GM19023 (cell line): ENCODE measurements around the gene CAMK2A.
"Not testable (repeated sequence)": the region's sequence is repeated elsewhere in the genome, so short reads cannot be mapped to it uniquely, and the experiment has no call there.

ENCODE experiments used
- ATAC-seq: cut with Tn5 transposase; IDR thresholded peaks from one replicate; pipeline ENCODE4 v1.9.1; 2021; ENCODE audit warnings: mild to moderate bottlenecking, moderate library complexity; ENCODE audit not compliant: unreplicated experiment

CAMK2A gene

GRCh38 chr5:150239099-150239793 is 50.3 kb downstream of the CAMK2A start:
- no peak for ATAC-seq

DNA sequence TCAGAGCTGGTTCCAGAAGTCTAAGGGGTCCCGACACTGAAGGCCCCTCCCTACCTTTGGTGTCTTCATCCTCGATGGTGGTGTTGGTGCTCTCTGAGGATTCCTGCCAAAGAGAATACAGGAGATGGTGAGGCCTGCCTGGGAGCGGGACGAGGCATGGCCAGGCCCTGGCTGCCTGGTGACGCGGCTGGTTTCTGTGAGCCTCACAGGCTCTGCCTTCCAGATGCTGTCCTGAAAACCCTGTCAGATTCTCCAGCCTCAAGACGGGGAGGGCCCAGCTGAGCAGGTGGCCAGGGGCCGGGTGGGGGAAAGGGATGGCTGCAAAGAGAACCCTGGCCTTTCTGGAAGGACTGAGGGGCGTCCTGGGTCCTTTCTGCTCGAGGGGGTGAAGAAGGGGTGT is 50.9 kb downstream of the CAMK2A start:
- no peak for ATAC-seq

DNA sequence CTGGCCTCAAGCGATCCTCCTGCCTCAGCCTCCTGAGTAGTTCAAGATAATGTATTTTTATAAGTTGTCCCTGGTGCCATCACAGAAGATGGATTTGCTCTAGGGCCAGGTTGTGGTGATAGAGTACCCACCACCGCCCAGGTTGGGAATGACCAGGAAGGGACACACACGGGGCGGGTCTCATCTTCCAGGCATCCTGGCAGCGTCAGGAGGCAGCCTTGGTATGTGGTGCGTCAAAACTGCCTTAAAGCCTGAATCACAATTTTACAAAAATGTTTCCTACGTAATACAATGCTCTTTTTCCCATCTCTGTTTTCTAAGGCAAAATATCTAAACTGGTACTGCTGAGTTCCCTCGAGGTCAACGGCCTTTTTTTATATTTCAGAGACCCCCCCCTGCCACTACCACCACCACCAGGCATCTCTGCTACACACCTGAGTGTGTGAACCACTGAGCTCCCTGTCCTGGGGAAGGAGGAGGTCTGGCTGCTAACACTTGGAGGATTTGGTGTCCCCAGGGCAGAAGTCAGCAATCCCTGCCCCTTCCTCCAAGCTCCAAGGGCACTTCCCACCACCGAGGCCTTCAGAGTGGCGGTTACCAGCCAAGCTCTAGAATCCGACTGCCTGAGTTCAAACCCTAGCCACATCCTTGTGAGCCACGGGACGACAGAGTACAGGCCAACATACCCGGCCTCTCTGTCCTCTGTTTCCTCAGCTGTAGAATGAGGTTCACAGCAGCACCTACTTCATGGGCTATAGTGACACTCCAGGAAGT is 52.4 kb downstream of the CAMK2A start:
- no peak for ATAC-seq

GRCh38 chr5:150236313-150236712 is 53.3 kb downstream of the CAMK2A start:
- no peak for ATAC-seq

- no peak for ATAC-seq
These were observed 54.1 kb downstream of the CAMK2A start for GRCh38 chr5:150235500-150235854.

GRCh38 chr5:150234576-150235499 is 54.7 kb downstream of the CAMK2A start:
- ATAC-seq = no peak

GRCh38 chr5:150233706-150234105 is 55.9 kb downstream of the CAMK2A start:
- not testable (repeated sequence) for ATAC-seq

DNA sequence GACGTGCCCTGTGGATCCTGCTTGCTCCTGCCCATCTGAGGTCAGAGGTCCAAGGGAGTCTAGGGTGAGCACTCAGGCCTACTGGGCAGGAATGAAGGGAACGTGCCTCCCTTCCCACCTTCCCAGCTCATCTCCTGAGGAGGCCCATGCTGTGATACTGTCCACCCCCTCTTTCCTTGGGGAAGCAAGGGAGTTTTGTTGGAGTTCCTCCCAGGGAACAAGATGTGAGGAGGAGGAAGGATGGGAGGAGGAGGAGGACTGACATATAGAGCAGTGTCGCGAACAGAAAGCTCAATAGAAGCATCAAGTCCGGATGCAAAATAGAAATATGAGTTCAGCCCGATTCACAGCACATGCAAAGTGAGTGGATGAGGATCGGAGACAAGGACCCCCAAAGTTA is 58.7 kb downstream of the CAMK2A start:
- no peak for ATAC-seq

DNA sequence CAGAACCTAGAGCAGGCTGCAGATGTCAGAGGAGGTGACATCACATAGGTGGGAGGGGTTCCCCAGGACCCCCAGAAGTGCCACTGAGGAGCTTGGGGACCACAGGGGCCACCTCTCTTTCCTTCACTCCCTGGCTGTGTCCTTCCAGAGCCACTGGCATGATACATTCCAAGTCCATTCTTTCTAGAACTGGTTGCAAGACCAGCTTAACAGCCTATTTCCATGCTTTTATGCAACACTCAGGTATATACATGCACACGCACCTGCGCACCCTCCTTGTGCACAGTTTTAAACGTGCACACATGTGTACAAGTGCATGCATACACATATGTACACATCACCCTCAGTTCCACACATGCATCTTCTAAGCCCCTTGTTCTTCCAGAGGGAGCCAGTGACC is 60.0 kb downstream of the CAMK2A start:
- ATAC-seq = no peak

- no peak for ATAC-seq
These were observed 61.8 kb downstream of the CAMK2A start for GRCh38 chr5:150227606-150228273.

- ATAC-seq = no peak
These were observed 62.5 kb downstream of the CAMK2A start for GRCh38 chr5:150227036-150227435.

DNA sequence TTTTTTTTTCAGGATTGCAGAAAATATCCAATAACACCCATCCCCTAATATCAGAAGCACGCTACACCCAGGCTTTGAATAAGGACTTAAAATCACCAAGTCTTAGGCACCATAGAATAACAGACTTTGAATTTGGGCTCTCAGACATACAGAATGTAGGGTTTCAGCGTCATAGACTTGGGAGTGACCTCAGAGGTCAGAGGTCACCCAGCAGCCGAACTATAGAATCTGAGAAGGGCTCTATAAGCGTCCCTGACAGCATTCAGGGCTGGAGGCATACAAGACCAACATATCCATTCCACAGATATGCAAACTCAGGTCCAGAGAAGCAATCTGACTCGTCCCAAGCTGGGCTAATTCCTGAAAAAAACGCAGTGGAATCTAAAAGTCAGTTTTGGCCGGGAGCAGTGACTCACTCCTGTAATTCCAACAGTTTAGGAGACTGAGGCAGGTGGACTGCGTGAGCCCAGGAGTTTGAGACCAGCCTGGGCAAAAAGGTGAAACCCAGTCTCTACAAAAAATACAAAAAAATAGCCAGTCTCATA is 65.0 kb downstream of the CAMK2A start:
- no peak for ATAC-seq

- ATAC-seq = no peak
These were observed 66.1 kb downstream of the CAMK2A start for GRCh38 chr5:150223474-150223873.

GRCh38 chr5:150222906-150223305 is 66.7 kb downstream of the CAMK2A start:
- no peak for ATAC-seq

- ATAC-seq = no peak
These were observed 68.1 kb downstream of the CAMK2A start for GRCh38 chr5:150221471-150221870.

- ATAC-seq = no peak
These were observed 69.7 kb downstream of the CAMK2A start for GRCh38 chr5:150219861-150220260.

- ATAC-seq = no peak
These were observed 70.4 kb downstream of the CAMK2A start for GRCh38 chr5:150219142-150219541.

DNA sequence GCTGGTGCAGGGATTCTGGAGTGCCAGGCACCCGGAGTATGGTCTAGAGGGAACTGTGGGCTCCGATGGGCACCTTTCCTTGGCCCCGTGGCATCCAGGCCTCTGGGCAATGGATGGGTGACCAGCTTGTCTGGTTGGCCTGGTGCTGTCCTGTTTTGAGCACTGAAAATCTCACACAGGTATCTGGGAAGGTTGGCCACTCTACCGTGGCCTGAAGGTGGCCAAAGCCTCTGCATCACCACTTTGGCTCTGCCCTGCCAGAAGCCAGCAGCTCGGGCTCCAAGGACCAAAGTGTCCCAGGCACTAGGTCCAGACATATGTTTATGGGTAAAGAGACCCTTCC is 70.9 kb downstream of the CAMK2A start:
- ATAC-seq = no peak

DNA sequence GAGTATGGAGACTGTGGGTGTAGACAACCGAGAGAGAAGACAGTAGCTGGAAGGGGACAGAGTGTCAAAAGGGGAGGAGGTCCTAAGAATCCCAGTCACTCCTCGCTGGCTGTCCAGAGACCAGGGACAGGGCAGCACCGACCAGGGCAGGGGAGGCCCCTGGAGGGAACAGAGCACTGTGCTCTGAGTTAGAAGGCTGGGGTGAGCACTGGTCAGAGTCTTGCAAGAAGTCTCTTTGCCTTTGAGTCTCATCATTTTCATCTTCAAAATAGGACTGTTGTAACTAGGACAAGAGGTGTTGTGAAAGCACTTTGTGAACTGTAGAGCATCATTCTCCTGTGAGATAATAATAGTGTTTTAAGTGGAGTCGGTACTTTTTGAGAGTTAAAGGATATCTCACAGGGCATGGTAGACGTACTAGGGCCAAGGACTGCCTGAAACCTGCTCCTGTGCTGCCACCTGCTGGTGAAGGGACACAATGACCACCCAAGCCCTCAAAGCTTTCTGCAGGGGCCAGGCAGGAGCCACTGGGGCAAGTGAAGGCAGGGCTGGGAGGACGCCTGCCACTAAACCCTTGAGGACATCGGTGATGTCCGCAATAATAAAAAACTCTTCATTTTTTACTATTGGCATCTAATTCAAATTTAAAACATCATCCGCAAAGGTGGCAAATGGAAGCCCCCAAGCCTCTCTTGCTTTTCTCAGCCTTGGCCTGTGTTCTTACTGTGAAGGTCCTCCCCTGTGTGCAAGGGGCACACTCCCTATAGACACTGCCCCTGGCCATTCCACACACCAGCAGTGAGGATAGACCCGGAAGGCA is 71.5 kb downstream of the CAMK2A start:
- peak; percentile 85 for ATAC-seq

DNA sequence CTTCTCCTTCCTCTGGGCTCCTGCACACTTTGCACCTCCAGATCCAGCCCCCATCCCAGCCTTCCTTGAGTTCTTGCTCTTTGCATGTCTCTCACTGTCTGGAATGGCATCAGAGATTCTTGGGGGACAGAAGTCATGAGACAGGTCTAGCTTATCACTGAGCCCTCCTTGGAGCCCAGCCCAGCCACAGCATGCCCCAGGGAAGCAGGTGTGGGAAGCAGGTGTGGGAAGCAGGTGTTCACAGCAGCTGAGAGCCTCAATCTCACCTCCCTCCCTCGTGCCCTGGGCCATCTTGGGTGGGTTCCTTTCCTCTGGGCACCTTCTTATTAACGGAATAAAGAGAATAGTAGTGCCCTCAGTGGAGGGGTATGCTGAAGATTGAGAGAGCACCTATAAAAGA is 72.5 kb downstream of the CAMK2A start:
- ATAC-seq = no peak
